HG02981 (cell line): ENCODE results near the gene DGCR8.

Experiments
- ATAC-seq: cut with Tn5 transposase; IDR thresholded peaks from one replicate; pipeline ENCODE4 v1.9.1; 2021; ENCODE audit warnings: mild to moderate bottlenecking, moderate library complexity; ENCODE audit not compliant: unreplicated experiment

DGCR8 gene

GRCh38 chr22:20135806-20136602 is 56.0 kb downstream of the DGCR8 start:
- ATAC-seq: no peak

- no peak for ATAC-seq
Observed at GRCh38 chr22:20136603-20136873, 56.5 kb downstream of the DGCR8 start.

GRCh38 chr22:20137113-20137512 is 57.1 kb downstream of the DGCR8 start:
- ATAC-seq: no peak

GRCh38 chr22:20137671-20138416 is 57.8 kb downstream of the DGCR8 start:
- no peak for ATAC-seq

- ATAC-seq: no peak
Observed at GRCh38 chr22:20138417-20138738, 58.3 kb downstream of the DGCR8 start.

- ATAC-seq: no peak
Observed at GRCh38 chr22:20138868-20139267, 58.8 kb downstream of the DGCR8 start.

- ATAC-seq: no peak
Observed at GRCh38 chr22:20139391-20140106, 59.5 kb downstream of the DGCR8 start.

- no peak for ATAC-seq
Observed at GRCh38 chr22:20140107-20140445, 60.0 kb downstream of the DGCR8 start.

- ATAC-seq: no peak
Observed at GRCh38 chr22:20140521-20140964, 60.5 kb downstream of the DGCR8 start.

GRCh38 chr22:20141186-20142077 is 61.4 kb downstream of the DGCR8 start:
- ATAC-seq: no peak

- no peak for ATAC-seq
Observed at GRCh38 chr22:20142711-20143621, 62.9 kb downstream of the DGCR8 start.

GRCh38 chr22:20143883-20144665 is 64.0 kb downstream of the DGCR8 start:
- no peak for ATAC-seq

- ATAC-seq: no peak
Observed at GRCh38 chr22:20145206-20145831, 65.3 kb downstream of the DGCR8 start.

- ATAC-seq: no peak
Observed at GRCh38 chr22:20145832-20146223, 65.8 kb downstream of the DGCR8 start.

GRCh38 chr22:20146777-20147176 is 66.7 kb downstream of the DGCR8 start:
- no peak for ATAC-seq

- ATAC-seq: no peak
Observed at GRCh38 chr22:20147237-20147988, 67.4 kb downstream of the DGCR8 start.

GRCh38 chr22:20148414-20148813 is 68.4 kb downstream of the DGCR8 start:
- no peak for ATAC-seq
